Ascending aorta (tissue), 2 donors: ENCODE data around the gene ABCC1. TPM values are rescaled to one million over a fixed set of nuclear protein-coding genes. Genes with fewer than 3 reads are reported as not detected.
A peak's percentile ranks its signal among the peaks of the same experiment; 100 is the strongest.

Experiments used
- DNase-seq, 2 donors: peaks; one replicate each; pipeline ENCODE4 v3.0.0-alpha.2; 2019; ENCODE audit warnings: low spot score in 2 of 2
- H3K27ac ChIP-seq, 2 donors: fragments of 200-600 bp; sonication (generic); one replicate each; pipeline ENCODE4 v1.5.1; 2016 to 2017; ENCODE audit warnings: mild to moderate bottlenecking in 1 of 2
- H3K27me3 ChIP-seq: fragments of 200-600 bp; sonication (generic); one replicate; pipeline ENCODE4 v1.5.1; 2017
- H3K36me3 ChIP-seq, 2 donors: fragments of 200-600 bp; sonication (generic); one replicate each; pipeline ENCODE4 v1.5.1; 2016
- H3K4me1 ChIP-seq, 2 donors: fragments of 200-600 bp; sonication (generic); one replicate each; pipeline ENCODE4 v1.5.1; 2016 to 2017; ENCODE audit warnings: mild to moderate bottlenecking in 1 of 2
- H3K4me3 ChIP-seq, 2 donors: fragments of 200-600 bp; sonication (generic); one replicate each; pipeline ENCODE4 v1.5.1; 2016 to 2017; ENCODE audit warnings: mild to moderate bottlenecking in 1 of 2
- H3K9me3 ChIP-seq, 2 donors: fragments of 200-600 bp; sonication (generic); one replicate each; pipeline ENCODE4 v1.5.1; 2016
- intact Hi-C: fragments of 100-400 bp; cut with DNase I; formaldehyde crosslinking; loops from one replicate; pipeline ENCODE4 v1.15.1; 2023
- total RNA-seq: library from RNA; depleted of rRNA; stranded (reverse); fragments of >200 nt; gene quantifications from one replicate; pipeline ENCODE4 v1.1.0, GENCODE V29; 2016
- TF ChIP-seq, protein P1 (sequence below), 3 experiments: fragments of 200-600 bp in 2 of 3; fragments of 450-650 bp in 1 of 3; sonication (generic) in 2 of 3; IDR thresholded peaks; one replicate each; pipeline ENCODE4 v1.5.1; 2016 to 2019; ENCODE audit warnings: antibody characterized with exemption in 3 of 3, mild to moderate bottlenecking in 1 of 3, moderate library complexity in 1 of 3

ABCC1 gene
- total RNA-seq, 1 donor from 2014 or later = 144 TPM

- H3K4me3 ChIP-seq = no peak overlapping the region
- H3K27ac ChIP-seq = no peak overlapping the region
- H3K36me3 ChIP-seq = peaks cover 63 to 80% of the 10 kb centered on the region in 2 donors
- DNase-seq = no peak
- TF ChIP-seq, protein P1, sequence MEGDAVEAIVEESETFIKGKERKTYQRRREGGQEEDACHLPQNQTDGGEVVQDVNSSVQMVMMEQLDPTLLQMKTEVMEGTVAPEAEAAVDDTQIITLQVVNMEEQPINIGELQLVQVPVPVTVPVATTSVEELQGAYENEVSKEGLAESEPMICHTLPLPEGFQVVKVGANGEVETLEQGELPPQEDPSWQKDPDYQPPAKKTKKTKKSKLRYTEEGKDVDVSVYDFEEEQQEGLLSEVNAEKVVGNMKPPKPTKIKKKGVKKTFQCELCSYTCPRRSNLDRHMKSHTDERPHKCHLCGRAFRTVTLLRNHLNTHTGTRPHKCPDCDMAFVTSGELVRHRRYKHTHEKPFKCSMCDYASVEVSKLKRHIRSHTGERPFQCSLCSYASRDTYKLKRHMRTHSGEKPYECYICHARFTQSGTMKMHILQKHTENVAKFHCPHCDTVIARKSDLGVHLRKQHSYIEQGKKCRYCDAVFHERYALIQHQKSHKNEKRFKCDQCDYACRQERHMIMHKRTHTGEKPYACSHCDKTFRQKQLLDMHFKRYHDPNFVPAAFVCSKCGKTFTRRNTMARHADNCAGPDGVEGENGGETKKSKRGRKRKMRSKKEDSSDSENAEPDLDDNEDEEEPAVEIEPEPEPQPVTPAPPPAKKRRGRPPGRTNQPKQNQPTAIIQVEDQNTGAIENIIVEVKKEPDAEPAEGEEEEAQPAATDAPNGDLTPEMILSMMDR (IDR thresholded peaks at IDR 0.05) = no peak
- H3K4me1 ChIP-seq = peaks cover 2 to 15% of the 10 kb centered on the region in 2 donors
- H3K9me3 ChIP-seq = no peaks in the 10 kb centered on the region
- intact Hi-C loops = no loop called here
- no peaks in the 10 kb centered on the region for H3K27me3 ChIP-seq
Observed at GRCh38 chr16:16080465-16081065, 131.1 kb downstream of the ABCC1 start.

DNA sequence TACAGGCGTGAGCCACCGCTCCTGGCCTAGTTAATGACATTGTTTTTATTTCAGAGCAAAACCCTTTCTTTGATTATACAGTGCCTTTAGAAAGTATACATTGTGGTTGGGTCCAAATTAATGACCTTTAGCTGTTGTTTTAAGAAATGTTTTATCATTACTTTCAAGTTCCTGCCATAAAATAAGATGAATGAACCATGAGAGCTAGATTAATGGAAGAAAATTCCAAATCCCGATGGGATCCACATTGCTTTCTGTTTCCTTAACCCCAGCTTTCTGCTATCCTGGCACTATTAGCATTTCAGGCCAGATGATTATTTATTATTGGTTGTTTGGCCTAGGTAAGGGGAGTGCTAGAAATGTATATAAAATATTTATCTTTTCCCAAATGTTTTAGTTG, 131.7 kb downstream of the ABCC1 start:
- TF ChIP-seq, protein P1 (IDR thresholded peaks at IDR 0.05) = no peak
- Histone ChIP-seq H3K9me3 (no peaks in the 10 kb centered on the region), H3K4me1 (peaks cover 0 to 14% of the 10 kb centered on the region in 2 donors), H3K36me3 (peaks cover 68 to 81% of the 10 kb centered on the region in 2 donors), H3K27ac (no peak overlapping the region), H3K4me3 (no peak overlapping the region), H3K27me3 (no peaks in the 10 kb centered on the region)
- DNase-seq = no peak
- intact Hi-C loops = no loop called here

DNA sequence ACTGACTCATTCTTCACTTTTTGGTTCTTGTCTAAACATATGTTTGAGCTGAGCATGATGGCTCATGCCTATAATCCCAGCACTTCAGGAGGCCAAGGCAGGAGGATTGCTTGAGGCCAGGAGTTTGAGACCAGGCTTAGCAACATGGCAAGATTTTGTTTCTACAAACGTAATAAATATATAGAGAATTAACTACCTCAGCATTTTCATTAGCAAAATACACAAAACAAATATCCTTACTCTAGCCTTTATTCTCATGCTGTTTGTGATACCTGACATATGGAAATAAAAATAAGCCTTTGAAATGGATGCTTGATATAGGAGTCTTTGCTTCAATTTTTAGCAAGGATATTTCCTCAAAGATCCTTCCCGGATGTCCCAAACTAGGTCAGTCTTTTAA, 132.8 kb downstream of the ABCC1 start:
- no peak overlapping the region for H3K27ac ChIP-seq
- peaks cover 68 to 79% of the 10 kb centered on the region in 2 donors for H3K36me3 ChIP-seq
- TF ChIP-seq, protein P1 (IDR thresholded peaks at IDR 0.05) = no peak
- DNase-seq = no peak
- no peak overlapping the region for H3K4me3 ChIP-seq
- intact Hi-C loops = no loop called here
- no peaks in the 10 kb centered on the region for H3K9me3 ChIP-seq
- no peaks in the 10 kb centered on the region for H3K27me3 ChIP-seq
- H3K4me1 ChIP-seq = peaks cover 2 to 15% of the 10 kb centered on the region in 2 donors

DNA sequence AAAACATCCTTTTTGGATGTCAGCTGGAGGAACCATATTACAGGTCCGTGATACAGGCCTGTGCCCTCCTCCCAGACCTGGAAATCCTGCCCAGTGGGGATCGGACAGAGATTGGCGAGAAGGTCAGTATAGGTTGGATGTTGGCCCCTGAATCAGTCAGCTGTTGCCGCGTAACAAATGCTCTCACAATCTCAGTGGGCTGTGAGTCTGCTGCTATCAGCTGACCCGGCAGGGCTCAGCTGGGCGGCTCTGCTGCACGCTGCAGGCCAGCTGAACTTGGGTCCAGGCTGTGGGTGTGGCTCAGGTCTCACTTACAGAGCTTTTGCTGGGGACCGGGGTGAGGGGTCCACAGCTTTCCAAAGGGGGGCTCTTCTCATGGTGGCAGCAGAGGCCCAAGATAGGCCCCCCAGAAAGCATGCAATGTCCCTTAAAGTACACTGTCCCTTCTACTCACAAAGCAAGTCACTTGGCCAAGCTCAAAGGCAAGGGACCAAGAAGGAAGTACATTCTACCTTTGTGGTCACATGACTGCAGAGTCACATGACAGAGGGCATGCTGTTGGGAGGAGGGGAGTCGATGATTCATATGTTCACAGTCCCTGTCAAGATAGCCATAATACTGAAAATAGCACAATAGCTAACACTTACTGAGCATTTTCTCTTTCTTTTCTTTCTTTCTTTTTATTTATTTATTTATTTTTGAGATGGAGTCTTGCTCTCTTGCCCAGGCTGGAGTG, 134.2 kb downstream of the ABCC1 start:
- intact Hi-C loops = no loop called here

DNA sequence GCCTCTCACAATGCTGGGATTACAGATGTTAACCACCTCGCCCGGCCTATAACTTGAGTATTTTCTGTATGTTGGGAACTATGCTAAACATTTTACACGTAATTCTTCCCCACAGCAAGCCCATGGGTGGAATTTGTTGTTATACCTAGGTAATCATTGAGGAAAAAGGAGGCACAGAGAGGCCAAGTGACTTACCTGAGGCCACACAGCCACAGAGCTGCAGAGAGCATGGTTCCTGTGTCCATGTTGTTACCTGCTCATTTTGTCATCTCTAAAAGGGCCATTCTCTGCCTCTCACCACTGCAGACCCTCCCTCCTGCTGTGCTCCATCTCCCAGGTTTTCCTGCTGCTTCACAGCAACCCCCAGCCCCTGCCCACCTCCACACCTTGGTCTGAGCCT, 135.5 kb downstream of the ABCC1 start:
- intact Hi-C loops = no loop called here
- Histone ChIP-seq H3K4me3 (no peak overlapping the region), H3K27me3 (no peaks in the 10 kb centered on the region), H3K36me3 (peaks cover 53 to 74% of the 10 kb centered on the region in 2 donors), H3K4me1 (peaks cover 9 to 35% of the 10 kb centered on the region in 2 donors), H3K9me3 (no peaks in the 10 kb centered on the region), H3K27ac (peak overlapping the region; percentile 81 to 83)
- no peak for DNase-seq
- TF ChIP-seq, protein P1 (IDR thresholded peaks at IDR 0.05) = no peak

More for the DNA sequence above, 134.2 kb downstream of the ABCC1 start:
- TF ChIP-seq, protein P1 (IDR thresholded peaks at IDR 0.05) = no peak
- Histone ChIP-seq H3K36me3 (peaks cover 55 to 73% of the 10 kb centered on the region in 2 donors), H3K27ac (no peak overlapping the region), H3K9me3 (no peaks in the 10 kb centered on the region), H3K4me3 (no peak overlapping the region), H3K27me3 (no peaks in the 10 kb centered on the region), H3K4me1 (peaks cover 7 to 28% of the 10 kb centered on the region in 2 donors)
- no peak for DNase-seq
